ENCODE data around the gene SCNN1A. TPM values are rescaled to one million over a fixed set of nuclear protein-coding genes. Genes with fewer than 3 reads are reported as not detected.

Gene SCNN1A
- polyA plus RNA-seq, 4 donors: 69.0 to 87.4 (median 77.4) TPM

GRCh38 chr12:6384499-6385436, 9.4 kb upstream of the SCNN1A start:
- no peak for DNase-seq (ENCODE audit: low read depth in 4 of 4, low spot score in 2 of 4)

GRCh38 chr12:6383572-6384498, 8.5 kb upstream of the SCNN1A start, which contains the start of gene LTBR:
Gene LTBR (plus strand): TSS chr12:6384162. CDS start chr12:6384359, 197 bp downstream.
- peak in 3 of 4 donors; percentile 60 to 73 (median 67) for DNase-seq (ENCODE audit: low read depth in 4 of 4, low spot score in 2 of 4)

- DNase-seq (ENCODE audit: low read depth in 4 of 4, low spot score in 2 of 4): no peak
Measured at GRCh38 chr12:6382982-6383381, 7.6 kb upstream of the SCNN1A start.

DNA sequence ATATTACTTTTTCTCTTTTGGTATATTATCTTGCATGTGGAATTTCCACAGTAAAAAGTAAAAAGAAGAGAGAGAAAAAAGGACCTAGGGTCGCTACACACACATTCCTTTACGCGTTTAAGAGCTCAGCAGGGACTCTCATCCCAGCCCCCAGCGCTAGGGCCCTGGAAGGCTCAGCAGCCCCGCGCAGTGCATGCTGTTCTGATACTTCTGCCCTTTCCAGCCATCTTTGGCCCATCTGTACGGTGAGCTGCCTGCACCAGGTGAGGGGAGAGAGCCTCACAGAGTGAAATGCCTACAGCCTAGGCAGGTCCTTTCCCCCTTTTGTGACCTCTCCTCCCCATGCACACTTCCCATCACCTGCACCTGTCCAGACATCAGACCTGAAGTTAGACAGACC, 7.0 kb upstream of the SCNN1A start:
- no peak for DNase-seq (ENCODE audit: low read depth in 4 of 4, low spot score in 2 of 4)

DNA sequence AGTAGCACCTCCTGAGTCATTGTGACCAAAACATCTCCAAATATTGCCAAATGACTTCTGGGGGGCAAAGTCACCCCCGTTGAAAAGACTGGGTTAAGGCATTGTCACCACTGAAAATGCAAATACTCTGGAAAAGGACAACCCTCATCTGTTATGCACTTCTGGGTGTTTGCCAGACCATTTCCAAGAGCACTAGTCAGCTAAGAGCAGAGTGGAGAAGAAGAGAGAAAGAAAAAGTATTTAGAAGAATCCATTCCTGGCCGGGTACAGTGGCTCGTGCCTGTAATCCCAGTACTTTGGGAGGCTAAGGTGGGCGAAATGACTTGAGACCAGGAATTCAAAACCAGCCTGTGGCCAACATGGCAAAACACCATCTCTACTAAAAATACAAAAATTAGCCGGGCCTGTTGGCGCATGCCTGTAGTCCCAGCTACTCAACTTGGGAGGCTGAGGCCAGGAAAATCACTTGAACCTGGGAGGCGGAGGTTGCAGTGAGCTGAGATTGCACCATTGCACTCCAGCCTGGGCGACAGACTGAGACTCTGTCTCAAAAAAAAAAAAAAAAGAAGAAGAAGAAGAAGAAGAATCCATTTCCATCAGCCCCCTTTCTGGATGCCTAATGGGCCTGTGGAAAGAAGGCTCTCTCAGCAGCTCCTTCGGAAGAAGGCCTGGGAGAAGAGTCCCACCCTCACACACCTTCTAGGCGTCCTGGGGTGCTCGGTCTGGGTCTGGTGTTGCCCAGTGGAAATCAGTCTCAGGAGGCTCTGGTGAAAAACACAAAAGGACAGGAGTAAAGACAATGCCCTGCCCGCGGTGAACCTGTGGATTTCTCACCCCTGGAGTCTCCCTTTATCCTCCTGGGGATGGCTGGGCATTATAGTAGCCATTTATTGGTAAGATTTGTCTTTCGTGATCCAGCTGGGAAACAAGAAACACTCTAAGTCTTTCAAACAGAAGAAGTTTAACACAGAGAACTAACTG, 5.1 kb upstream of the SCNN1A start:
- DNase-seq (ENCODE audit: low read depth in 4 of 4, low spot score in 2 of 4): no peak

DNA sequence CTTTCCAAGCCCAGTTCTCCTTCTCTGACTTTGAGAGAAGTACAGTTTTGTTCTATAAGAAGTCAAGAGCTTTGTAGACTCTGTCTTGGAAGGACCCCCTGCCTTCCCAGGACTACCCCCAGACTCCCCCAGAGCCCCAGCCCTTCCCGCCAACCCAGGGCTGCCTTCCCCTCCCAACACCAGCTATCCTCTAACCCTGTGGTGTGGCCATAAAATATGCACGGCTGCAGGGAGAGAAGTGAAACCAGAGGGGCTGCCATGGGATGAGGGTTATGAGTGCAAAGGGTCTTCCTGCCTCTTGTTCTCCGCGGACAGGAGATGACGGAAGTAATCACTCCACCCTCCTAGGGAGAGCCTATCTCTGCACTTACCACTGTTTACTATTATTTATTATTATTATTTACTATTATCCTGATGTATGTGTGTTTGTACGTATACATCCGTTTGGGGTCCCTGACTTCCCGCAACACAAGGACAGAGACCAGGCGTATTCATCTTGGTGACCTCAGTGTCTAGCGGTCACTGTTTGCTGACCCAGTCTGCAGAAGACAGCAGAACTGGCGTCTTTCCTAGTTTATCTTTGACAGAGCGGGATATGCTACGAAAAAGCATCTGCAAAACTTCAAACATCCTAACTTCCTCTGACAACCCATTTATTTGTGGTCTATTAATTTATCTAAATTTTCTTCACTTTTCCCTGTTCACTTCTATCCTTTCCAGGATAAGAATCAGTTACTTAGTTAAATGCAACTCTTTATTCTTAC, 3.5 kb upstream of the SCNN1A start:
- no peak for DNase-seq (ENCODE audit: low read depth in 4 of 4, low spot score in 2 of 4)

- no peak for DNase-seq (ENCODE audit: low read depth in 4 of 4, low spot score in 2 of 4)
Measured at GRCh38 chr12:6377667-6377994, 2.3 kb upstream of the SCNN1A start.

DNA sequence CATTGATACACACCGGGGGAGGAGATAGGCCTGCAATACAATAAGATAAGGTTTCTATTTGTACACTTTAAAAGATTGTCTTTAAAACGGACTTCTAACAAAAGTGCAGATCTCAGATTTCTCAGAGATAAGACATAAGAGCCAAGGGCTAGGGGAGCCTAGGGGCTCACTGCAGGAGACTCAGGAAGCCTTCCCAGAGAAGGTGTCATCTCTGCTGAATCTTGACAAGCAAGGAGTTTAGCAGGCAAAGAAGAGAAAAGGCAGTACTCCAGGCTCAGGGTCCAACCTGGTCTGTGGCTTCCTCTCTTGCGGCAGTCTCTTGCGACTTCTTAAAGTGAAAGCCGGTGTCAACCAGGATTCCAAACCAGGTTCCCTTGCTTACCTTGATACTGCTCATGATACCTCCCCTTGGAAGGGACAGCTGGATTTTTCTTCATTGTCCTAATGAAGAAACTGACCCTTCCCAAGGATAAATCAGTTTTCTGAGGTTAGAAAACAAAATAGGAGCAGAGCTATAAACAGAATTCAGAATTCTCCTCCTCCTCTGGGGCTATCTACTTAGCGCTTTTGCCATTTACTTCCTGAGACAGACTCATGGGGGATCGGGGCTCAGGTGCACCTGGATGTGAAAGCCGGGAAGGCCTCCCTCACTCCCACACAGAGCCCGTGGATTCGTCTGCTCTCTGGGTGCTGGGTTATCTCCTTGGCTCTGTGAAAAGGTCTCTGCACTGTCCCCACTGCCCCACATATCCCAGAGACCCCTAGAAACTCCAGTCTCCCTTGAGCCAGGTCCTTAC, 1.7 kb upstream of the SCNN1A start:
- DNase-seq (ENCODE audit: low read depth in 4 of 4, low spot score in 2 of 4): no peak

DNA sequence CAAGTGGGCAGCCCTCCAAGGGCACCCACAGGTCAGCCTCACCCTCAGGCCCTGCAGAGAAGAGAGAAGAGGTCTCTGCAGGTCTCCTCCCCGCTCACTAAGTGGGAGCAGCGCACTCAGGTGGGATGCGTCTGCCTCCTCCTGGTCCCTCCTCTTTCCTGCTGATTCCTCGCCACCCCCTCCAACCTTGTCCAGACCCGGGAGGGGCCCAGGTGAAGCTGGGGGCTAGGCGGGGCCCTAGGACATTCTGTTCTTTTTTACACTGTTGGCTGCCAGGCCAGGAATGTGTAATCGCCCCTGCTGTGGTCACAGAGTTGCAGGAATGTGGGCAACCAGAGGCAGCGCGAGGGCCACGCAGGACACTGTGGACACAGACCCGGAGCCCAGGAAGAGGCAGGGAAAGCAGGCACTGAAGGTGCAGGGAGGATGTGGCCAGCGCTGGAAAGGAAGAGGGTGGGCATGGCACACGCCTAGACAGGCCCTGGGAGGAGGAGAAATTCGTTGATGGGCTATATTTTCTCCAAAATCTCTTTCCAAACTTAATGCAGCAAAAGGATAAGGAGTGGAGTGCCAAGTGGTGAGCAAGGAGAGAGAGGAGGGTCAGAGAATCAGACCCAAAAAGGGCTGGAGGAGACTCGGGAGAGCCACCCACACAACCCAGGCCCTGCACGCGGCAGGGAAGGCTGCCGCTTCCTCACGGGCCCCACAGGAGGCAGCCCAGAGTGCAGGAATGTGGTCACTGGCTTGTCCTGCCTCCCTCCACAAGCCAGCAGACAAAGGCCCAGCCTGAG, 911 bp upstream of the SCNN1A start:
- DNase-seq (ENCODE audit: low read depth in 4 of 4, low spot score in 2 of 4): no peak

DNA sequence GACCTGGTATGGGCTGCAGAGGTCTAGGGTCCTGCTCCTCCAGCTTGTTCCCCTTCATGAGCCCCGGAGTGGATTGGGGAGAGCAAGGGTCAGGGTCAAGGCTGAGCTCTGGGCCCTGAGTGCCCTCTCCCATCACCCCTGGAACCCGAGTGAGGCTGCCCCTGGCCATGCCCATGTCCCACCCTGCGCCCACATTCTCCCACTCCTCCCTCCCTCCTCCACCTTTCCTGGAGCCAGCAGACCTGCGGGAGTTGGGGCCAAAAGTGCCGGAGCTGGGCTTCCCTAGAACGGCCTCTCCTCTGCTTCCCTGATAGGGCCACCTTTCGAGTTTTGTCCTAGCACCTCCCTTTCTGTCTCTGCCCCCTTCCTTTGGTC, 590 bp downstream of the SCNN1A start:
- no peak for DNase-seq (ENCODE audit: low read depth in 4 of 4, low spot score in 2 of 4)

GRCh38 chr12:6374028-6374785, 1.2 kb downstream of the SCNN1A start:
- DNase-seq (ENCODE audit: low read depth in 4 of 4, low spot score in 2 of 4): no peak

- no peak for DNase-seq (ENCODE audit: low read depth in 4 of 4, low spot score in 2 of 4)
Measured at GRCh38 chr12:6373022-6373787, 2.2 kb downstream of the SCNN1A start.

DNA sequence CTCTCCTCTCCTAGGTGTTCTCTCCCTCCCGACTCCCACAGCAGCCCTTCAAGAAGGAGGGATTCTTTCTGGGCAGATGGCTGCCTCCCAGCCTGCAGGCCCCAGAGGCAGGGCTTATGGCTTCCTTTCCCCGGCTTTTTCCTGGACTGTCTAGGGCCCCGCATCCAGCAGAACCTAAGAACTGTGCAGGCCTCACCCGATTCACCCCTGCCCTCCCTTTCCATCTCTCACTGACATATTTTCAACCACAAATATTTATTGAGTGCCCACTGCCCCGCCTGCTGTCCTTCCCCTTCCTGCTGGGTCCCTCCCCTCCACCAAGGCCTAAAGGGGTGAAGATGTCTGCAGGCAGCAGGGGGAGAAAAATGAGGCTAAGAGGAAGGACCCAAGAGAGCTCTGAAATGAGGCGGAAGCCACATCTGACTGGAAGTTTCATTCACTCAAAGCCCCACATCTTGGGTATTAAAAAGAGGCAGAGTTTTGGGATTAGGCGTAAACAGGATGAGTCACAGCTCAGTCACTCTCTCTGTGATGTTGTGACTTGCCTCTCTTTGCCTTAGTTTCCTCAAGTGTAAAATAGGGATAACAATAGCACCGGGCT, 2.9 kb downstream of the SCNN1A start:
- DNase-seq (ENCODE audit: low read depth in 4 of 4, low spot score in 2 of 4): no peak

- peak in 2 of 4 donors; percentile 58 to 72 for DNase-seq (ENCODE audit: low read depth in 4 of 4, low spot score in 2 of 4)
Measured at GRCh38 chr12:6370994-6371754, 4.2 kb downstream of the SCNN1A start.

- no peak for DNase-seq (ENCODE audit: low read depth in 4 of 4, low spot score in 2 of 4)
Measured at GRCh38 chr12:6370576-6370935, 4.8 kb downstream of the SCNN1A start.
